ENCODE measurements around the gene CTXN2.

GRCh38 chr15:48250640-48251076, 59.2 kb downstream of the CTXN2 start:
- TF ChIP-seq REST (IDR thresholded peaks at IDR 0.05; ENCODE audit: insufficient replicate concordance, low read depth) (no peak), CTCF (IDR thresholded peaks at IDR 0.05; ENCODE audit: insufficient read depth, low read length) (peak; percentile 34)
